Metanephros (tissue), 2 donors: ENCODE results near the gene CPHXL2. TPM values are rescaled to one million over a fixed set of nuclear protein-coding genes. Genes with fewer than 3 reads are reported as not detected.

Experiments used
- small RNA-seq: library from RNA; depleted of rRNA; stranded (forward); fragments of <200 nt; gene quantifications from one replicate; pipeline ENCODE3, GENCODE V24; 2014; ENCODE audit warnings: low replicate concordance
- total RNA-seq: library from RNA; depleted of rRNA; stranded (reverse); fragments of >200 nt; gene quantifications from one replicate; pipeline ENCODE4 v1.2.3, GENCODE V29; 2014

CPHXL2 gene
- total RNA-seq = not detected

GRCh38 chr16:75676909-75677308, at the start of gene CPHXL2:
Gene CPHXL2 (minus strand): TSS chr16:75677009. CDS start chr16:75676999, 10 bp downstream.

GRCh38 chr16:75726390-75726789, 49.6 kb upstream of the CPHXL2 start, which contains the start of gene CPHXL:
Gene CPHXL (minus strand): TSS chr16:75726490. CDS start chr16:75726442, 48 bp downstream.

GRCh38 chr16:75701361-75701760, 24.6 kb upstream of the CPHXL2 start, which contains the start of gene DUXB:
Gene DUXB (minus strand): TSS chr16:75701461. CDS start chr16:75701418, 43 bp downstream.

GRCh38 chr16:75647492-75648264, 29.1 kb downstream of the CPHXL2 start, which contains the start of the genes KARS1 and TERF2IP:
Gene KARS1 (minus strand): TSS chr16:75647665. CDS start chr16:75647639, 26 bp downstream.
Gene TERF2IP (plus strand): TSS chr16:75647773. CDS start chr16:75647883, 110 bp downstream.

GRCh38 chr16:75622761-75623605, 53.8 kb downstream of the CPHXL2 start, which contains the start of gene ADAT1:
Gene ADAT1 (minus strand): TSS chr16:75623281. CDS start chr16:75620799, 2,482 bp downstream.

Small RNAs within 50 kb of the gene (small RNA-seq; reads per million reads assigned to genes)
- not detected for gene RN7SL520P

Other genes with a start within 250 kb of the CPHXL2 start
- 56.9 TPM for gene CFDP1, start 243.5 kb downstream of the CPHXL2 start, total RNA-seq
- 32.8 TPM for gene TMEM170A, start 212.3 kb downstream of the CPHXL2 start, total RNA-seq
- gene CHST6, start 181.6 kb downstream of the CPHXL2 start, total RNA-seq = 1.1 TPM
- gene CHST5, start 140.9 kb downstream of the CPHXL2 start, total RNA-seq = 0.58 TPM
- 18.6 TPM for gene TMEM231, start 120.8 kb downstream of the CPHXL2 start, total RNA-seq
- gene GABARAPL2, start 110.6 kb downstream of the CPHXL2 start, total RNA-seq = 107 TPM
- gene ADAT1, start 53.7 kb downstream of the CPHXL2 start, total RNA-seq = 55.4 TPM
- gene KARS1, start 29.3 kb downstream of the CPHXL2 start, total RNA-seq = 85.7 TPM
- gene TERF2IP, start 29.2 kb downstream of the CPHXL2 start, total RNA-seq = 67.8 TPM
- not detected for gene DUXB, start 24.5 kb upstream of the CPHXL2 start, total RNA-seq
- gene CPHXL, start 49.5 kb upstream of the CPHXL2 start, total RNA-seq = not detected